ENCODE results near the gene MYBBP1A. TPM values are rescaled to one million over a fixed set of nuclear protein-coding genes. Genes with fewer than 3 reads are reported as not detected.

The MYBBP1A gene
- total RNA-seq, 1 experiment from 2014 or later = 155 TPM

DNA sequence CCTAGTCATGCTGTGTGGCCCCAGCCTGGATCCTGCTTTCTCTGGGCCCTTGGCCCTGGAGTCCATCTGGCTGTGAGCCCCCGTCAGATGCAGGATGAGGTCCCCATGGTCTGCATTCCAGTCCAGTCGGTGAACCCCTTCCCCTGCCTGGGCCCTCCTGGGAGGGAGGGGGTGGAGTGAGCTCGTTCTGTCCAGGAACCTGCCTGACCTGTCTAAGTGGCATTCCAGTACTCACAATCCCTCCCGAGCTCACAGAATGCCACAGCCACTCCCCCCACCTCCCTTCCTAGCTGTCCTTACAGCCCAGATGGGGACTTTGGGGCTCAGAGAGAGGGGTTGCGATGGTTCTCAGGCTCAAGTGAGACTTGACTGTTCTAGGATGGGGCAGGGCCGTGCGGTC is 41.0 kb downstream of the MYBBP1A start:
- no peak overlapping the region for H3K4me3 ChIP-seq (ENCODE audit: low read length)
- peak; percentile 62 for DNase-seq
- intact Hi-C loops (cut with micrococcal nuclease) = no loop called here
- no peak overlapping the region for H3K27ac ChIP-seq (ENCODE audit: low read length)
- TF ChIP-seq EZH2phosphoT487 (IDR thresholded peaks at IDR 0.05; ENCODE audit: borderline replicate concordance, low read length) (no peak), EZH2 (IDR thresholded peaks at IDR 0.05; ENCODE audit: low read length, unreplicated experiment) (no peak), CTCF (conservative IDR thresholded peaks at IDR 0.05; ENCODE audit: low read depth, low read length) (no peak)
- H3K4me2 ChIP-seq (ENCODE audit: low read length) = peak overlapping the region; percentile 37
- H3F3A ChIP-seq (ENCODE audit: low read length, unreplicated experiment) = no peaks in the 10 kb centered on the region
- H3K4me1 ChIP-seq (ENCODE audit: insufficient read depth, low read length) = peaks cover 15% of the 10 kb centered on the region
- H3K36me3 ChIP-seq (ENCODE audit: low read depth, low read length) = no peaks in the 10 kb centered on the region
- H3K79me2 ChIP-seq (ENCODE audit: low read length) = no peaks in the 10 kb centered on the region
- ChIA-PET CTCF (interaction anchor here (1.0 kb wide), 1 partner anchor 93 kb away, joined by 3 read pairs; no protein-coding TSS in a partner anchor), POLR2A (ENCODE audit: unreplicated experiment) (no interaction called here)
- peak overlapping the region; percentile 33 for H2AFZ ChIP-seq (ENCODE audit: low read length)
- no peak overlapping the region for H3K9ac ChIP-seq (ENCODE audit: low read length)
- no TSS peak for BruUV-seq (replicated peaks)
- H3K27me3 ChIP-seq (ENCODE audit: low read length) = no peaks in the 10 kb centered on the region
- no peaks in the 10 kb centered on the region for H3K9me2 ChIP-seq (replicated peaks; ENCODE audit: low read length)
- ATAC-seq = peak; percentile 70
- H3K9me3 ChIP-seq (ENCODE audit: low read length) = no peaks in the 10 kb centered on the region
- H4K20me1 ChIP-seq (ENCODE audit: low read length) = no peaks in the 10 kb centered on the region

DNA sequence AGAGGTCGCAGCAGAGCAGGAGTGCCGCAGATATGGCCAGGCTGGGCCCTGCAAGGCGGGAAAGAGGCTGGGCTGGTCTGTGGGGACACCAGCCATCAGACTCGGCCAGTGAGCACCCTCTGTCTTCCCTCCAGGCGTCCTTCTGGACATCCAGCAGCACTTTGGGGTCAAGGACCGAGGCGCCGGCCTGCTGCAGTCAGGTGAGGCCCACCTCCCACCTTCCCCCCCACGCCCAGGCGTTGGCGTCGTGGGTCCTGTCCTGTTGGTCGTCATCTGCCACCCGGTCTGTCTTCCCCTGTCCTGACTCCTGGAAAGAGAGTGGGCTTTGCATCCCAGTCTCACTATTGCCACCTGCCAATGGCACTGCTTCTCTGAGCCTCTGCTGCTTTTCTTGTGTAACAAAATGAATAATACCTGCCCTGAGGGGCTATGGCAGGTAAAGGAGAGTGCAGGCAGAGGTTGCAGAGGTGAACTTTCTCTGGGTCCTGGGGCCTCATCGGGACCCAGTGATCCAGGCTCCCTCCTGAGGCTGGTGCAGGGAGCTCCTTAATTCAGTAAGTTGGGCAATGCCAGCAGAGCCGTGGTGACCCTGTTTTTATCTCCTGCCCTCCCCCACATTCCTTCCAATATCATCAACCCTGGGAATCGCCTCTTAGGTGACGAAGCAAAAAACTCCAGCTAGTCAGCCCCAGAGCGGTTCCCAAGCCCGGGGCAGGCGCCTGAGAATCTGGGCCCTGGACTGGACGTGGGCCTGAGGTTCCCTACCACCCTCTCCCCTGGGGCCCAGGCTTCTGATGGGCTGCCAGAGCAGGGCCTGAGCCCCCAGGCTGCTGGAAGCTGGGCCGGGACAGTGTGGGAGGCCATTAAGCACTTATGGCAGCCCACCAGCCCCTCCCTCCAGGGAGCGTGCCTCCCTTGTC is 41.8 kb downstream of the MYBBP1A start:
- Histone ChIP-seq H3K9ac (ENCODE audit: low read length) (no peak overlapping the region), H3K9me2 (replicated peaks; ENCODE audit: low read length) (no peaks in the 10 kb centered on the region), H3K27ac (ENCODE audit: low read length) (no peak overlapping the region), H3K27me3 (ENCODE audit: low read length) (no peaks in the 10 kb centered on the region), H4K20me1 (ENCODE audit: low read length) (no peaks in the 10 kb centered on the region), H3K4me2 (ENCODE audit: low read length) (0 out of 2 replicates have a peak overlapping the region, but pooled peaks have one; percentile 37), H3F3A (ENCODE audit: low read length, unreplicated experiment) (no peaks in the 10 kb centered on the region), H3K36me3 (ENCODE audit: low read depth, low read length) (no peaks in the 10 kb centered on the region), H3K79me2 (ENCODE audit: low read length) (no peaks in the 10 kb centered on the region), H3K9me3 (ENCODE audit: low read length) (no peaks in the 10 kb centered on the region), H2AFZ (ENCODE audit: low read length) (no peak overlapping the region), H3K4me3 (ENCODE audit: low read length) (no peak overlapping the region), H3K4me1 (ENCODE audit: insufficient read depth, low read length) (peaks cover 15% of the 10 kb centered on the region)
- POLR2A ChIA-PET (ENCODE audit: unreplicated experiment) = no interaction called here
- intact Hi-C loops (cut with micrococcal nuclease) = no loop called here
- DNase-seq (peak; percentile 19), ATAC-seq (no peak)
- no TSS peak for BruUV-seq (replicated peaks)
- CTCF ChIA-PET = interaction anchor here (1.0 kb wide), 1 partner anchor 92 kb away, joined by 3 read pairs; no protein-coding TSS in a partner anchor
- no peak for TF ChIP-seq EZH2phosphoT487 (IDR thresholded peaks at IDR 0.05; ENCODE audit: borderline replicate concordance, low read length)
- no peak for TF ChIP-seq EZH2 (IDR thresholded peaks at IDR 0.05; ENCODE audit: low read length, unreplicated experiment)
- TF ChIP-seq CTCF (conservative IDR thresholded peaks at IDR 0.05; ENCODE audit: low read depth, low read length) = no peak
